ENCODE results near the gene CPA4.

- TF ChIP-seq, protein P1, sequence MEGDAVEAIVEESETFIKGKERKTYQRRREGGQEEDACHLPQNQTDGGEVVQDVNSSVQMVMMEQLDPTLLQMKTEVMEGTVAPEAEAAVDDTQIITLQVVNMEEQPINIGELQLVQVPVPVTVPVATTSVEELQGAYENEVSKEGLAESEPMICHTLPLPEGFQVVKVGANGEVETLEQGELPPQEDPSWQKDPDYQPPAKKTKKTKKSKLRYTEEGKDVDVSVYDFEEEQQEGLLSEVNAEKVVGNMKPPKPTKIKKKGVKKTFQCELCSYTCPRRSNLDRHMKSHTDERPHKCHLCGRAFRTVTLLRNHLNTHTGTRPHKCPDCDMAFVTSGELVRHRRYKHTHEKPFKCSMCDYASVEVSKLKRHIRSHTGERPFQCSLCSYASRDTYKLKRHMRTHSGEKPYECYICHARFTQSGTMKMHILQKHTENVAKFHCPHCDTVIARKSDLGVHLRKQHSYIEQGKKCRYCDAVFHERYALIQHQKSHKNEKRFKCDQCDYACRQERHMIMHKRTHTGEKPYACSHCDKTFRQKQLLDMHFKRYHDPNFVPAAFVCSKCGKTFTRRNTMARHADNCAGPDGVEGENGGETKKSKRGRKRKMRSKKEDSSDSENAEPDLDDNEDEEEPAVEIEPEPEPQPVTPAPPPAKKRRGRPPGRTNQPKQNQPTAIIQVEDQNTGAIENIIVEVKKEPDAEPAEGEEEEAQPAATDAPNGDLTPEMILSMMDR (conservative IDR thresholded peaks at IDR 0.05; ENCODE audit: low read depth in 2 of 2) = no peak
- no peak for TF ChIP-seq JUNB (IDR thresholded peaks at IDR 0.05; ENCODE audit: unreplicated experiment)
- no peak for TF ChIP-seq ZNF114 (CRISPR knock-in tag; IDR thresholded peaks at IDR 0.05)
- TF ChIP-seq CREB1 (CRISPR knock-in tag; IDR thresholded peaks at IDR 0.05; ENCODE audit: low read depth) = no peak
- TF ChIP-seq EZH2 (IDR thresholded peaks at IDR 0.05; ENCODE audit: low read depth, unreplicated experiment) = no peak
- no peak for TF ChIP-seq REST (IDR thresholded peaks at IDR 0.05; ENCODE audit: unreplicated experiment)
- no peak for TF ChIP-seq EZH2phosphoT487 (IDR thresholded peaks at IDR 0.05; ENCODE audit: unreplicated experiment)
- no peak for TF ChIP-seq POLR2AphosphoS5 (IDR thresholded peaks at IDR 0.05; ENCODE audit: low read depth)
- TF ChIP-seq, protein P2, sequence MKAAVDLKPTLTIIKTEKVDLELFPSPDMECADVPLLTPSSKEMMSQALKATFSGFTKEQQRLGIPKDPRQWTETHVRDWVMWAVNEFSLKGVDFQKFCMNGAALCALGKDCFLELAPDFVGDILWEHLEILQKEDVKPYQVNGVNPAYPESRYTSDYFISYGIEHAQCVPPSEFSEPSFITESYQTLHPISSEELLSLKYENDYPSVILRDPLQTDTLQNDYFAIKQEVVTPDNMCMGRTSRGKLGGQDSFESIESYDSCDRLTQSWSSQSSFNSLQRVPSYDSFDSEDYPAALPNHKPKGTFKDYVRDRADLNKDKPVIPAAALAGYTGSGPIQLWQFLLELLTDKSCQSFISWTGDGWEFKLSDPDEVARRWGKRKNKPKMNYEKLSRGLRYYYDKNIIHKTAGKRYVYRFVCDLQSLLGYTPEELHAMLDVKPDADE (IDR thresholded peaks at IDR 0.05) = no peak
- no peak for TF ChIP-seq STAT1 (IDR thresholded peaks at IDR 0.05; ENCODE audit: unreplicated experiment)
- TF ChIP-seq NANOG (IDR thresholded peaks at IDR 0.05; ENCODE audit: borderline replicate concordance) = no peak
- TF ChIP-seq, protein P3, sequence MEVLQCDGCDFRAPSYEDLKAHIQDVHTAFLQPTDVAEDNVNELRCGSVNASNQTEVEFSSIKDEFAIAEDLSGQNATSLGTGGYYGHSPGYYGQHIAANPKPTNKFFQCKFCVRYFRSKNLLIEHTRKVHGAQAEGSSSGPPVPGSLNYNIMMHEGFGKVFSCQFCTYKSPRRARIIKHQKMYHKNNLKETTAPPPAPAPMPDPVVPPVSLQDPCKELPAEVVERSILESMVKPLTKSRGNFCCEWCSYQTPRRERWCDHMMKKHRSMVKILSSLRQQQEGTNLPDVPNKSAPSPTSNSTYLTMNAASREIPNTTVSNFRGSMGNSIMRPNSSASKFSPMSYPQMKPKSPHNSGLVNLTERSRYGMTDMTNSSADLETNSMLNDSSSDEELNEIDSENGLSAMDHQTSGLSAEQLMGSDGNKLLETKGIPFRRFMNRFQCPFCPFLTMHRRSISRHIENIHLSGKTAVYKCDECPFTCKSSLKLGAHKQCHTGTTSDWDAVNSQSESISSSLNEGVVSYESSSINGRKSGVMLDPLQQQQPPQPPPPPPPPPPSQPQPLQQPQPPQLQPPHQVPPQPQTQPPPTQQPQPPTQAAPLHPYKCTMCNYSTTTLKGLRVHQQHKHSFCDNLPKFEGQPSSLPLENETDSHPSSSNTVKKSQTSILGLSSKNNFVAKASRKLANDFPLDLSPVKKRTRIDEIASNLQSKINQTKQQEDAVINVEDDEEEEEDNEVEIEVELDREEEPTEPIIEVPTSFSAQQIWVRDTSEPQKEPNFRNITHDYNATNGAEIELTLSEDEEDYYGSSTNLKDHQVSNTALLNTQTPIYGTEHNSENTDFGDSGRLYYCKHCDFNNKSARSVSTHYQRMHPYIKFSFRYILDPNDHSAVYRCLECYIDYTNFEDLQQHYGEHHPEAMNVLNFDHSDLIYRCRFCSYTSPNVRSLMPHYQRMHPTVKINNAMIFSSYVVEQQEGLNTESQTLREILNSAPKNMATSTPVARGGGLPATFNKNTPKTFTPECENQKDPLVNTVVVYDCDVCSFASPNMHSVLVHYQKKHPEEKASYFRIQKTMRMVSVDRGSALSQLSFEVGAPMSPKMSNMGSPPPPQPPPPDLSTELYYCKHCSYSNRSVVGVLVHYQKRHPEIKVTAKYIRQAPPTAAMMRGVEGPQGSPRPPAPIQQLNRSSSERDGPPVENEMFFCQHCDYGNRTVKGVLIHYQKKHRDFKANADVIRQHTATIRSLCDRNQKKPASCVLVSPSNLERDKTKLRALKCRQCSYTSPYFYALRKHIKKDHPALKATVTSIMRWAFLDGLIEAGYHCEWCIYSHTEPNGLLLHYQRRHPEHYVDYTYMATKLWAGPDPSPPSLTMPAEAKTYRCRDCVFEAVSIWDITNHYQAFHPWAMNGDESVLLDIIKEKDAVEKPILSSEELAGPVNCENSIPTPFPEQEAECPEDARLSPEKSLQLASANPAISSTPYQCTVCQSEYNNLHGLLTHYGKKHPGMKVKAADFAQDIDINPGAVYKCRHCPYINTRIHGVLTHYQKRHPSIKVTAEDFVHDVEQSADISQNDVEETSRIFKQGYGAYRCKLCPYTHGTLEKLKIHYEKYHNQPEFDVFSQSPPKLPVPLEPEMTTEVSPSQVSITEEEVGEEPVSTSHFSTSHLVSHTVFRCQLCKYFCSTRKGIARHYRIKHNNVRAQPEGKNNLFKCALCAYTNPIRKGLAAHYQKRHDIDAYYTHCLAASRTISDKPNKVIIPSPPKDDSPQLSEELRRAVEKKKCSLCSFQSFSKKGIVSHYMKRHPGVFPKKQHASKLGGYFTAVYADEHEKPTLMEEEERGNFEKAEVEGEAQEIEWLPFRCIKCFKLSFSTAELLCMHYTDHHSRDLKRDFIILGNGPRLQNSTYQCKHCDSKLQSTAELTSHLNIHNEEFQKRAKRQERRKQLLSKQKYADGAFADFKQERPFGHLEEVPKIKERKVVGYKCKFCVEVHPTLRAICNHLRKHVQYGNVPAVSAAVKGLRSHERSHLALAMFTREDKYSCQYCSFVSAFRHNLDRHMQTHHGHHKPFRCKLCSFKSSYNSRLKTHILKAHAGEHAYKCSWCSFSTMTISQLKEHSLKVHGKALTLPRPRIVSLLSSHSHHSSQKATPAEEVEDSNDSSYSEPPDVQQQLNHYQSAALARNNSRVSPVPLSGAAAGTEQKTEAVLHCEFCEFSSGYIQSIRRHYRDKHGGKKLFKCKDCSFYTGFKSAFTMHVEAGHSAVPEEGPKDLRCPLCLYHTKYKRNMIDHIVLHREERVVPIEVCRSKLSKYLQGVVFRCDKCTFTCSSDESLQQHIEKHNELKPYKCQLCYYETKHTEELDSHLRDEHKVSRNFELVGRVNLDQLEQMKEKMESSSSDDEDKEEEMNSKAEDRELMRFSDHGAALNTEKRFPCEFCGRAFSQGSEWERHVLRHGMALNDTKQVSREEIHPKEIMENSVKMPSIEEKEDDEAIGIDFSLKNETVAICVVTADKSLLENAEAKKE (CRISPR knock-in tag; IDR thresholded peaks at IDR 0.05) = no peak
- no peak for TF ChIP-seq ZNF331 (CRISPR knock-in tag; IDR thresholded peaks at IDR 0.05; ENCODE audit: low read depth)
Observed at GRCh38 chr7:130303982-130304381, 11.0 kb downstream of the CPA4 start.

Measured in GM23338 (cell line).